ENCODE data around the gene ESPN.

- TF ChIP-seq POLR2A (IDR thresholded peaks at IDR 0.05) (peak; percentile 38), CTCF (IDR thresholded peaks at IDR 0.05) (peak in 3 of 5 experiments; percentile 1 to 35 (median 14))
Observed at GRCh38 chr1:6490181-6491080, 65.9 kb downstream of the ESPN start.

All from transverse colon (tissue), 3 donors.